NCI-H2171 treated with DMSO at 0.1 percent for 48 hours (cell line): Measurements from ENCODE around the gene INTS6L.
A peak's percentile ranks its signal among the peaks of the same experiment; 100 is the strongest.
"Not testable (repeated sequence)": the region's sequence is repeated elsewhere in the genome, so short reads cannot be mapped to it uniquely, and the experiment has no call there.

Source experiments
- DNase-seq: peaks from one replicate; lab custom pipeline; 2025; lab: John Stamatoyannopoulos, UW

INTS6L gene

DNA sequence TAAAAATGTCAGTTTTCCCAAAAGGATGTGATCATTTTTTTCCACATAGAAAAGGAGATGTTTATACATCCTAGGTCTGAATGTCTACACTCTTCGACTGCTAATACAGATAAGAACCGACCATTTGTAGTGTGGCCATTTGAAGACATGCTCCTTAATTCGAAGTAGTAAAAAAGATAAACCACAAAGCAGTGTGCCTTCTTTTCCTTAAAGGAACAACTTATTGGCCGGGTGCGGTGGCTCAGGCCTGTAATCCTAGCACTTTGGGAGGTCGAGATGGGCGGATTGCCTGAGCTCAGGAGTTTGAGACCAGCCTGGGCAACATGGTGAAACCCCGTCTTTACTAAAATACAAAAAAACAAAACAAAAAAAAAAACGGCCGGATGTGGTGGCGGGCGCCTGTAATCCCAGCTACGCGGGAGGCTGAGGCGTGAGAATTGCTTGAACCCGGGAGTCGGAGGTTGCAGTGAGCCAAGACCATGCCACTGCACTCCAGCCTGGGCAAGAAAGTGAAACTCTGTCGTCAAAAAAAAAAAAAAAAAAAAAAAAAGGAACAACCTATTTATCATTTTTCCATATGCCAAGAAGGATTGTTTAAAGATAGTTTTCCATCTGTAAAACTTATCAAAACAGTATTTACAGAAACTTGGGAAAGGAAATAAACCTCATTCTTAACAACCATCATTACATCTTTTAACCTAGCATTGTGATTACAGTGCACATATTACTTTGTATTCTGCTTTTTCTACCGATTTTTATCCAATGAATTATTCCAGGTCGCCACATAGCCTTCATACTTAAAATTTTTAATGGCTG is 2.6 kb downstream of the INTS6L start:
- DNase-seq: no peak

DNA sequence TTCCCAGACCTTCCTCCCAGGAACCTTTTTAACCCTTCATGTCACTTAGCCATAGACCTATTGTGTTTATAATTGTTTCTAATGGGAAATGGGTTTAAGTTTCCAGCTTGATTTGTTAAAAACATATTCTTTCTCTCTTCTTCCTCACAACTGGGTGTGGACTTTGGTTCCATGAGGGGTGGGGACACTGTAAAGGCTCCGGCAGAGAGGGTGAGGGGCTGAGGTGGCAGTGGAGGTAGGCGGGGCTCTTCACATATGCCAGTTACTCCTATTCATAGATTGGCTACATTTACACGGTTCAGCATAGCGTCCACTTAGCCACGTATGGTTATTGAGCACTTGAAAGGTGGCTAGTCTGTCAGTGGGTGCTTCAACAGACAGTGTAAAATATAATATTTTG is 7.8 kb downstream of the INTS6L start:
- no peak for DNase-seq

DNA sequence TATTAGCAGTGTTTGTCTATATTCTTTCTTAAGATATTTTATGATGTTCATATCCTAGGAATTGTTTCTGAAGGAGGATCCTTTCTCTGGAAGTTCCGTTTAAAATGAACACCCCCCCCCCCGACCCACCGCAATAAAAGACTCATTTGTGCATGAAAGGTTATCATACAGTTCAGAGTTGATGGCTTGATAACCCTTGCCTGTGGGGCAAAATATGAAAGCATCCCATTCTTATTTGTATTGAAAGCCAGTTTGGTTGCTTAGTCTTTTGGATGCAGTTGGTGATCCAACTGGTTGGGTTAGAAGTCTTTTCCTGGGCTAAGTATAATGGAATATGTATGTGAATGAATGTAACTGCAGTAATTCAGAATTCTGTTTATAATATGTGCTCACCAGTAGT is 8.3 kb downstream of the INTS6L start:
- no peak for DNase-seq

DNA sequence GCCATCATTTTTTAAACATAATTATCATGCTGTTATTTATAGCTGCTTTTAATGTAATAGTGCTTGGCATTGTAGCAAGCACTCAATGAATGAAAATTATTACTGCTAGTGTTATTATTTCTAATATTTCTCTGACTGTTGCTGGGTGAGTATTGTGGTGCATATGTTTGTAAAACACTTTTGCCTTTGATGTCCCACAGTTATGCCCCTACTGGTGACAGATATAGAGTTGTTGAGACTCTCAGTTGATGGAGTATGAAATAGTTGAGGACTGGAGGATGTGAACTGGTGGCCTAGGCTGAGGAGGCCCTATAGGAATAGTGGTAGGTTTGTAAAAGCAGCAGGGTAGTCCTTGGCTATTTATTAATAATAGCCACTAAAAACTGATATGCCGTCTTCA is 9.6 kb downstream of the INTS6L start:
- no peak for DNase-seq

DNA sequence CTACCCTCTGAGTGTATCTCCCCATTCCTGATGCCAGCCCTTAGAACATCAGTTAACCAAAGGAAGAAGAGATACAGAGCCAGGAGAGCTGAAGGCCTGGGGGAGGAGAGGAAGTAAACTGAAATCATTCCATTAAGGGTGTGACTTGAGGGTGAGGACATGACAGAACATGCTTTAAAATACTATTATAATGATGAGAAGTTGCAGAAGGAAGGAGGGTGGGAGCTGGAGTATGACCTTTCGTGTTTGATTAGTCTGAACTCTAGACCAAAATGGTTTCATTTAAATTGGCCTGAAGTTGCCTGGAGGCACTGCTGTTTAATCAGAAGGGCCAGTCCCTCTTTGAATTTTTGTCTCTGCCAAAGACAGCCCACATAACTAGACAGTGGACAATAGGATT is 11.4 kb downstream of the INTS6L start:
- no peak for DNase-seq

DNA sequence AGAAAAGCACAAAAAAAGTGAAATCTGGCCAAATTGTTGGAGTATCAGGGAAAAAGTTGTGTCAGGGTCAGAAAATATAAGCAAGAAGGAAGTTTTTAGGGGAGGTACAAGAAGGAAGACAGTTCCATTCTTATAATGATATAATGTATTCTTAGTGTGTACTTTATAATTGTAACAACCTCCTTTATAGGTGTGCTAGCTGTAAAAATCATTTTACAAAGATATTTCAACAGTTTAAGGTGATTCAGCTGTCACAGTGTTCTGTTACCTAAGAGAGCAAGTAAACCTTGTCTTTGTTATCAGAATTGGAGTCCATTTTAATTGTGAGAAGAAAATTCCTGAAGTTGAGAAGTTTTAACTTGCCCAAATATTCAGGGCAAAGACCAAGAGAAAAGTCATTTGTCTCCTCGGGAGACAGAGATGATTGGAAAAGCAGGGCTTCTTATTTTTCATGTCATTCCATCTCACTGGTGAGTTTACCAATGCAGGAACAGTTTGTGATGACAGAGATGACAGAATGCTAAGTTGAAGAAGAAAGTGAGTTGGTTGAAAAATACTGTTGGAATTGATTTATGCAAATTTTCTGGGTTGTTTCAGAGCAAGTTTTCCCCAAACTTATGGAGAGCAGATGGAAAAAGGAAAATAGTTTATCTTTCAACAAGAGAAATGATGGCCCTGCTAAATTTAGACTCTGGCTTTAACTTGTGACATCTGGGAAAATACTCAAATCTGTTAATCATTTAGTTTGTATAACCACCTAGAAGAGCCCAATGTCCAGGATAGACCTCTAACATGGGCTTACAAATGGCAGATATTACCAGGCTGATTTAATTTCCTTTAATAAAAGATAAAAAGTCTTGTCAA is 14.8 kb downstream of the INTS6L start:
- no peak for DNase-seq

DNA sequence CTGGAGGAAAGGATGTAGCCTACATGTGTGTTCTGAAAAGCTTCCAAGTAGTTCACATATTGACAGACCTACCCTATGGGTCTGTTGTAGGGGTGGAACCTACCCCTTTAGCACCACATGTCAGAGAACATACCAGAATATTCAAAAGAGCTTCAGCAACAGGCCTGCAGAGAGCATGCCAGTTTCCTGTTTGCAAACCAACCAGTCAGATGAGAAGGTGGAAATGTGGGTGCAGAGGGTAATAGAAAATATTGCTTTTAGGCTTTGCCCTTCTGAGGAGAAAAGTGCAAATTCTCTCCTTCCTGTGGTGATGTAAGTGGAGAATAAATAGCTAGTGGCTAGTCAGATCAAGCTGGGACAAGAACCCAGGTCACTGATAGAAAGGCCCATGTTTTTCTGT is 16.4 kb downstream of the INTS6L start:
- no peak for DNase-seq

DNA sequence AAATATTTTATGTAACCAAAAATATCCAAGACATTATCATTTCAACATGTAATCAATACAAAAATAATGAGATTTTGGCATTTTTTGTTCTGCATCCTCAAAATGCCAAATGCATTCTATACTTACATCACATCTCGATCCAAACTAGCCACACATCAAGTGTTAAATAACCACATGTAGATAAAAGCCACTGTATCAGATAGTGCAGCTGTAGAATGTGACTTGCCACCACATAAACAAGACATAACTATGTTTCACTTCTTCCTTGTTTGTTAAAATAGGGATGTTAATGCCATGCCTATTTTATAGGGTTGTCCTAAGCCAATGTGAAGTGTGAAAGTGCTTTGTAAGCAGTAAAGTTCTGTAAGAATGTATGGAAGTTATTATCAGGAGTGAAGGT is 20.9 kb downstream of the INTS6L start:
- DNase-seq: no peak

DNA sequence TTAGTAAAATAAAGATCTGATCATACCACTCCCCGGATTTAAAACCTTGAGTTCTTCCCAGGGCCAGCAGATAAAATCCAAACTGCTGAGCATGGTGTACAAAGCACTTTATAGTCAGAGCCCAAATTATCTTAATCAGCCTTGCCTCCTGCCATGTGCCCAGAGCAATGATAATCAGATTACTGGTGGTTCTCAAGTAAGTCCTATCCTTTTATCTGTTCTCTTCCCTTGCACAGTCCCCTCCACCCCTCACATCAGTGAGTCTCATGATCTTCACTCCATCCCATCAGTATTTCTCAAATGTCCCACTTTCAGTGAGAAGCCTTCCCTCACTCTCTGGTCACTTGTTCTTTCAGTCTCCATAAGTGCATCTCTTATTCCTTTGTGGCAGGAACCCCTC is 22.7 kb downstream of the INTS6L start:
- no peak for DNase-seq

DNA sequence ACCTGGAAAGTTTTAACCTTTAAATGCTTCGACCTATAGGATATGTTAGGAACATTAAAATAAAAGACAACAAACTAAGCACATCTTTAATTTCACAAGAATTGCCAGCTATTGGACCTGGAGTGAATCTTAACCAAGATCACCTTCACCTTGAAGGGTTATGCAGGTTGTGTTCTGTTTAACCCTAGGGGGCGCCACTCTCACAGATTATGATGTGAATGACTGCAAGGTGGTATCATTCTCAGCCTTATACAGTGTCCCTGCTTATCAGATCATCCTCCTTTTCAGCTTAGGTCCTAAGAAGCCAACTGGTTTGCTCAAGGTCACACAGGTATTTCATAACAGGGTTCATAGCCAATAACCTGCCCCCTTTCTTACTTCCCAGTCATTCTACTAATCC is 23.5 kb downstream of the INTS6L start:
- no peak for DNase-seq

DNA sequence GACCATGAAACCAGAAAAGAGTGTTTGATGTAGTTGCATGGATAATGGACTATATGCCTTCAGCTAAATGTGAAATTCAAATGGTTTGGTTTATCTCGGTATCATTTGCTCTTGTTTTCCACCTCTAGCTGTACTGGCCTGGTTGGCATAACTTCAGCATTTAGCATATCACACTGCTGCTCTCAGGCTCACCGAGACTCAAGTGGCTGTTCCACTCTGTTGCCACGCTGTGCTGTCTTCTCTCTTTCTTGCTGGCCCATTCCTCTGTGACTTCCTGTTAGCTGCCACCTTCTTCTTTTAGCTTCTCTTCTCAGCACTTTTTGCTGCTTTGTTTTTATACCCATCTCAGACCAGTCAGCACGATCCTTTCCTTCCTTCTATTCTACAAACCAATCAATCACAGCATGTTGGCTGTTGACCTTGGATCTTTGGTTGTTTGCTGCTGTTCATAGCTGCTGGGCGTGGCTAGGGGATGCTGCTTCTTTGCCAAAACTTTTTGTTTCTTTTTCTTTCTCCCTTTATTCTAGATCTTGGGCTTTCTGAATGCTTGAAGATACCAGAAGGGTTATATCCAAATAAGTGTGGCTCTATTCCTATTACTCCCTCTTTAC is 24.0 kb downstream of the INTS6L start:
- DNase-seq: no peak

DNA sequence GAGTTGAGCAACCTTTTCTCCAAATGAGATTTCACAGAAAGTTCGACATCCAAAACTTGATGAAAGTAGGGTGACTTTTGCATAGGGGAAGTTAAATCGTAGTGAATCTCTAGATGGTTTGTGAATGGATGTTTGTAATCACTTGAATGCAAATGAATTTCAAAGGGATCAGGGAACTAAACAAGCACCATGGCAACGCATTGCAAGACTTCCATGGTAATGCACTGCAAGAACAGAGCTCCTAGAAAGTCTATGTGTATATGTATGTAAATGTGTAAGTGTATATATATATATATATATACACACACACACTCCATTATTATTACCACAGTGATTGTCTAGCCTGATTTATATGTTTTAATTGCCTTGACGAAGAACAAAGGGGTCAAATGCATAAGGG is 27.3 kb downstream of the INTS6L start:
- no peak for DNase-seq

DNA sequence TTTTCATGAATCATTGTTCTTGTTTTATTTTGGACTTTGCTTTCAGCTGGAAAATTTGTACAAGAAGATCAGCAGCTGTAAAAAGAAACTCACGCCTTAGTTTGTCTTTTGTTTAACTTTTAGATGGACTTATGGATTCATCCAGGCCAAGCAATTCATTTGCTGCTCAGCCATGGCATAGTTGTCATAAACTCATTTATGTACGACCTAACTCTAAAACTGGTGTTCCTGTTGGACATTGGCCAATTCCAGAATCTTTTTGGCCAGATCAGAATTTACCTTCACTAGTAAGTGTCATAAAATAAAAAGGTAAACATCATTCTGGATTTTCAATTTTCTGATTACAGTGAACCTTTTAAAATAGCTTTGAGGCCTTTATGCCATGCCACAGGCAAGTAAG is 29.1 kb downstream of the INTS6L start:
- no peak for DNase-seq

DNA sequence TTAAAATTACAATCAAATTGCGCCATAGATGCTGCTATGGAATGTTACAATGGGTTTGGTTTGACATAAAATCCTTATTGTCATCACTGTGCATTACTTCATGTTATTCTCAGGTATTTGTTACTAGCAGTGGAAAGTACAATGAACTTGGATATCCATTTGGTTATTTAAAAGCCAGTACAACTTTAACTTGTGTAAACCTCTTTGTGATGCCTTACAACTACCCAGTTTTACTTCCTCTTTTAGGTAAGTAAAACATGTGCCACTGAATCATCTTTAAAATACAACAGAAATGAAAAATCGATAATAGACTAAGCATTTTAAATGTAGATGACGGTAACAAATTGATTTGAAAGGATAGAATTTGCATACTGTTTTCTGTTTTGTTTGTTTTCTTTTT is 35.6 kb downstream of the INTS6L start:
- DNase-seq: no peak

DNA sequence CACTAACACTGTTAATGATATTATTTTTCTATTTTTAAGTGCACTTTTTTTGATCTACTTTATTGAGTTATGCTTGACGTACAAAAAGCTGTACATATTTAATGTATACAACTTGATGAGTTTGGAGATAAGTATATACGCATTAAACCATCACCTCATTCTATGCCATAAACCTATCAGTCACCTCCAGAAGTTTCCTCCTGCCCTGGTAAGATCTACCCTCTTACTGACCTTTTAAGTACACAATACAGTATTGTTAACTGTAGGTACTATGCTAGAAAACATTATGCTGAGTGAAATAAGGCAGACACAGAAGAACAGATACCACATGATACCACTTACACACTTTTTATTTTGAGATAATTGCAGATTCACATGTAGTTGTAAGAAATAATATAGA is 36.9 kb downstream of the INTS6L start:
- no peak for DNase-seq

DNA sequence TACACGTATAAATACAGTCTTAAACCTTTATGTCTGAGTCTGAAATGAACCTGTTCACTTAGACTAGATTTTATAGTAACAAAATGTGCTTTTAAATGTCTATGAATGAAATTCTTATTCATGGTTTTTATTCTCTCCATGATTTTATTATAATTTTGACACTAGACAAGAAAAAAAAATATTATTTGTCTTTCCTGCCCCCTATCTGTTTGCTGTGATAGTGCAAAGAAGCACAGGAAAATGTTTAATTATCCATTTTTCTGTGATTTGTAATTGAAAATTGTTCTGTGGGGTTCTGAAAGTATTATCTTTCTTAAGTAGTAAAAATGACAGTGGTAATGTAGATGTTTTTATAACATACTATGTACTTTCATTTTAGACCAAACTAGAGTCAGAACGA is 52.0 kb downstream of the INTS6L start:
- DNase-seq: peak; percentile 1

DNA sequence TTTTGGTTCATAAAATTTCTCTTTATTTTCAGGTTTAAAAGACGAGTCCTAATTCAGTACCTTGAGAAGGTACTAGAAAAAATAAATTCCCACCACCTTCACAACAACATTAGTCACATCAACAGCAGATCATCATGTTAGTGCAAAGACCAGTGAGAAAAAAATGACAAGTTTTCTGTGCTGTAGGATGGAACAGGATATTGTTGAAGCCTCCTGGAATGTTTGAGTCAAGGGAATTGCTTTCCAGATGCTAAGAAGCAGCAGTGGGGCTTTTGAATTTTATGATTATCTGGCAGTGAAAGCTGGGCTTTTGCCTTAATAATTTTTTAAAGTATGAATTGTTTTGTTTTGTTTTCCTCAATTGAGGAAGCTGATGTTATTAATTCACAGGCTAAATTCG is 61.0 kb downstream of the INTS6L start:
- DNase-seq: no peak

DNA sequence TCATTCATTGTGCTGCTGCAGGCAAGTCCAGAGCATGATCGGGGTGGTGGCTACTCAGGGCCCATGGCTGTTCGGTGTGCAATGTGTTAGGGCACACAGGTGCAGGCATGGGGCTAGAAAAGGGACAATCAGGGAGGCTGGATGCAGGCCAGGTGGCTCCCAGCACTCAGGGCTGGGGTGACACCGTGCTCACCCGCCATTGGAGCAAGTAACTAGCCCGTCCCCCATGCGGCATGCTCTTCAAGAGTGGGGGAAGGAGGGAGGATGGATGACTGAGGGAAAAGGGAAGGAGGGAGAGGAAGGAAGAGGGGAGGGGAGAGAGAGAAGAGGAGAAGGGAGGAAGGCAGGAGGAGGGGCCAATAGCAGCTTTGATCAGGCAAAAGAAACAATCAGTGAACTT is 64.7 kb downstream of the INTS6L start:
- no peak for DNase-seq

DNA sequence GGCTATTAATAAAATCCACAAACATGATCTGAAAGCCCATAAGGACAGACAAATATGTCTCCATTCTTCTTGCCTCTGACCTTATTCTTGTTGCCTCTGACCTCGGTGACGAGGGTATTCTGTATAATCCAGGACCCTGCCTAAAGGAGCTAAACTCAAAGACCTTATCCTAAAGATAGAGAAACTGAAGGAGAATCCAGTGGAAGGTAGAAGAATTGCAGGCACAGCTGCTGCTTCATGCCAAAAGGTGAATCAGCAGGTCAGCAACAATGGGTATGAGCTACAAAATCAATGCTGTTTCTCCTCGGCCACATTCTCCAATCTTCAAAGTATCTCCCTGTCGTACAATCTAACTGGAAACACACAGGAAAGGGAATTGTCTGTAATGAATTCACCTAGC is 71.4 kb downstream of the INTS6L start:
- no peak for DNase-seq

DNA sequence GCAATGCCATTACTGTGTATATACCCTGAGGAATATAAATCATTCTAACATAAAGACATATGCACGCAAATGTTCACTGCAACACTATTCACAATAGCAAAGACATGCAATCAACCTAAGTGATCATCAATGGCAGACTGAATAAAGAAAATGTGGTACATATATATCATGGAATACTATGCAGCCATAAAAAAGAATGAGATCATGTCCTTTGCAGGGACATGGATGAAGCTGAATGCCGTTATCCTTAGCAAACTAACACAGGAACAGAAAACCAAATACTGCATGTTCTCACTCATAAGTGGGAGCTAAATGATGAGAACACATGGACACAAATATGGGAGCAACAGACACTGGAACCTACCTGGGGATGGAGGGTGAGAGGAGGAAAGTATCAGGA is 73.6 kb downstream of the INTS6L start:
- not testable (repeated sequence) for DNase-seq

DNA sequence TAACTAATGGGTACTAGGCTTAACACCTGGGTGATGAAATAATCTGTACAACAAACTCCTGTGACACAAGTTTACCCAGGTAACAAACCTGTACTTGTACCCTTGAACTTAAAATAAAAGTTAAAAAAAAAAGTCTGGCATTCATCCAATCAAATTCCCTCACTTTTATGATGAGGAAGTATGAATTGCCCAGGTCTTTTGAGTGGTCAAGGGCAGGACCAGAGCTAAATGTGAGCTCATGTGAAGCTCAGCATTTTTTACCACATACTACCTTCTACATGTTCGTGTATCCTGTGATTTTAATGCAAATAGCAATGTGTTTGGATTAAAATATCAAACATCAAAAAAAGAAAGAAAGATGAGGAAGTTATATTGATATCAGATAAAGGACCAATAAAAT is 74.0 kb downstream of the INTS6L start:
- DNase-seq: not testable (repeated sequence)

DNA sequence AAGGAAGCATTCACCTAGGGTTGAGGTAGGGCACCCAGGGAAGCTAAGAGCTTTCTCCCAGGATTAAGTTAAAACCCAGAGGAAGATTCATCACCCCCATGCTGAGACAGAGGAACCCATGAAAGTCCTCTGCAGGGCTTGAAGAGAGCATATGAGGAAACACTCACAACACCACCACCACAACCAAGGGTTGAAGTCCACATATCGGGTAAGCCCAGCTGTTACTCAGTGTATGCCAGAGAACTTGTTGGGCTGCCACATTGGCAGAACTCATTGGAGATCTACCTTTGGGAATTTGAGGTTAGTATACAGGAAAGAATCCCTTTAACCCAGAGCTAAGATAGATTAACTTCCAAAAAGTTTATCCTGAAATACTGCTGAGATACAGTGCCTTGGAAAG is 75.1 kb downstream of the INTS6L start:
- no peak for DNase-seq

DNA sequence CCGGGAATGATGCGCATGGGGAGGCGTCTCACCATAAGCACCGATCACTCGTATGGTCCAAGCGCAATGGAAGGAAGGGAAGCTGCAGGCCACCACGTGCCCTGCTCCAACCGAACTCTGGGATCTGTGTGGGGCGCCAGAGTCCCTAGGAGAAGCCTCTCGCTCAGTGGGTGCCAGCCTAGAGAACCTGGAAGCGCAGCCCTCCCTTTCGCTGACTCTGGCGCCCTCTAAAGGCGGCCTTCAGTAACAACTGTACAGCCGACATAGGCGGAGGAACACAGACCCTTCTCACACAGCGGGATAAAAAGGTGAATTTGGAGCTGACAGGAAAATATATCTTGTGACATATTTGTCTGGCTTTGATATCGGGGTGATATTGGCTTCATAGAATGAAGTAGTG is 76.0 kb downstream of the INTS6L start:
- DNase-seq: no peak
